ENCODE measurements around the gene CDH23.
"Not testable (repeated sequence)": the region's sequence is repeated elsewhere in the genome, so short reads cannot be mapped to it uniquely, and the experiment has no call there.

CDH23 gene

GRCh38 chr10:71396711-71397295 lies at the start of gene CDH23:
CDH23 (plus strand) TSS chr10:71396920; CDS start chr10:71439832, 42,912 bp downstream.
- no peak for DNase-seq (ENCODE audit: low spot score)

GRCh38 chr10:71347587-71348395 lies 48.9 kb upstream of the CDH23 start:
- DNase-seq (ENCODE audit: low spot score): no peak

DNA sequence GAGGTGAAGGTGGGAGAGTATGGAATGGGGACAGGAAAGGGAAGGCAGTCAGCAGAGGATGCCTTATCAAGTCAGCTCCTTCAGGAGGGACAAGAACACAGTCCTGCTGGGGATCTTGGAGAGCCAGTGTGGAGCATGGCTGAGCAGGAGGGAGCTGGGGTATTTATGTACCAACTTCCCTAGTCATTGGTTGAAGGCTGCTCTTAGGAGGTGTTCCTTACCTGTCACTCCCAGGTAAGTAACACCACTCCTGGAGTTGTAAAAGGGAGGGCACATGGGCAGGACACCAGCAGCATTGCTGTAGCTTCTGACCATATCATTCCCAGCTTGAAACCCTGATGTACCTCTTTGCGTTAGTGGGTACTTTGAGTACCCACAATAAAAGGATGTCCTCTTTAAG lies 47.9 kb upstream of the CDH23 start:
- DNase-seq (ENCODE audit: low spot score): no peak

- DNase-seq (ENCODE audit: low spot score): no peak
Observed at GRCh38 chr10:71349406-71349805, 47.3 kb upstream of the CDH23 start.

DNA sequence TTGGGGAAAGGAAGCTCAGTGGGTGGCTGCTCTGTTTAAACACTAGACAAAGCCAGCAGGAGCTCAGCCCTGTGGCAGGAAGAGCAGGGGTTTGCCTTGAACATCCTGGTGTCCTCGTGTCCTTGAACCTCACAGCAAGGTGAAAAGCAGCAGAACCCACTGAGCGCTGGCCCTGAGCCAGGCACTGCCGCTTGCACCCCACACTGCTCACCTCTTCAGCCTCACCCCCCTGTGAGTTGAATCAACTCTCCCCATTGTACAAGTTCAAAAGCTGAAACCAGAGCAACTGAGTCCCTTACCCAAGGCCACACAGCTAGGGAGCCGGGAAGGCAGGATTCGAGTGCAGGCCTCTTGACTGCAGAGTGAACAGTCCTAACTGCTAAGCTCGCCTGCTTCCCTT lies 45.6 kb upstream of the CDH23 start:
- no peak for DNase-seq (ENCODE audit: low spot score)

DNA sequence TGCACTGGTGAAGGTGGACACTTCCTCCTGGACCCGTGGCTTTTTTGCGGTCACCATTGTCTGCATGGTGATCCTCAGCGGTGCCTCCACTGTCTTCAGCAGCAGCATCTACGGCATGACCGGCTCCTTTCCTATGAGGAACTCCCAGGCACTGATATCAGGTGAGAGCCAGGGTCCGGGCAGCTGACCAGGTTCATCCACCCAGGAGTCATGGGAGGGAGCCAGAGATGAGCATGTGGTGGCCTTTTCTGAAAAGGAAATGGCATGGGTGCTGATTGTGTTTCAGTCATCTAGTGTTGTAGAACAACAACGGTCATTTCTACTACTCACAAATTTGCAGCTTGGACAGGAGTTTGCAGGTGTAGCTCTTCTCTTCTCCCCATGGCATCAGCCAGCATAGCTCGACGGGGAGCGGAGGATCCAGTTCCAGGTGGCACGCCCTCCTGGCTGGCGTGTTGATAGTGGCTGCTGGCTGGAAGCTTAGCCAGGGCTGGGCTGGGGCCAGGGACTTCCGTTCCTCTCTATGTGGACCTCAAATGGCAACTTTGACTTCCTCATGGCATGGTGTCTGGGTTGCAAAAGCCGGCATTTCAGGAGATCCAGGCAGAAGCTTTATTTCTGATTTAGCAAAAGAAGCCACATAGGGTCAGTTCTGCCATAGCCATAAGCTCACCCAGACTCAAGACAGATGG lies 44.9 kb upstream of the CDH23 start:
- no peak for DNase-seq (ENCODE audit: low spot score)

- DNase-seq (ENCODE audit: low spot score): no peak
Observed at GRCh38 chr10:71353639-71354038, 43.1 kb upstream of the CDH23 start.

DNA sequence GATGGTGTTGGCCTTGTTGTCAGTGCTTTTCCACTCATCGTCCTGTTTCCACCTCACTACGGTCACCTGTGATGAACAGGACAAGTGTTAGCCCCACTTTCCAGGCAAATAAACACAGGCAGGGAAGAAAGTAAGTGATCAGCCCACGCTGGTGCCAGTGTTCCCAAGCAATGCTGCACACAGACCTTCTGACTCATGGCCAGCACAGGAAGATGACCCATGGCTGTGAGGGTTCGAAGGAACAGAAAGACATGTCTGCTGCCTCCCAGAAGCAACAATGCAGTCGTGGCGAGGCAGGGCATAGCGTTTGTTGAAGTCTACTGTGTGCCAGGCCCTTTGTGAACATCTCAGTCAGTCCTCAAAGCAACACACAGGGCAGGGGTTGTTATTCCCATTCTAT lies 41.9 kb upstream of the CDH23 start:
- DNase-seq (ENCODE audit: low spot score): no peak

DNA sequence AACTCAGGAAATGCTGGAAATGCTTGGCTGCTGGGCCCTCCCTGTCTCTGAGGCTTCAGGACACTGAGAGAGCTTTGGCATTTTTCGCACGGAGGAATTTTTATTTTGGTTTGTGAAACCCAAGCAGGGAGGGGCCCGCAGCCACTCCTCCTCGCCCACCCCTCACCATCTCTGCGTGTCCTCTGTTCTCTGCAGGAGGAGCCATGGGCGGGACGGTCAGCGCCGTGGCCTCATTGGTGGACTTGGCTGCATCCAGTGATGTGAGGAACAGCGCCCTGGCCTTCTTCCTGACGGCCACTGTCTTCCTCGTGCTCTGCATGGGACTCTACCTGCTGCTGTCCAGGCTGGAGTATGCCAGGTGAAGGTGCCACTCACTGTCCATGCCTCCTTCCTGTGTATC lies 40.8 kb upstream of the CDH23 start:
- no peak for DNase-seq (ENCODE audit: low spot score)

GRCh38 chr10:71357792-71358265 lies 38.9 kb upstream of the CDH23 start:
- no peak for DNase-seq (ENCODE audit: low spot score)

GRCh38 chr10:71358277-71358676 lies 38.4 kb upstream of the CDH23 start:
- DNase-seq (ENCODE audit: low spot score): no peak

DNA sequence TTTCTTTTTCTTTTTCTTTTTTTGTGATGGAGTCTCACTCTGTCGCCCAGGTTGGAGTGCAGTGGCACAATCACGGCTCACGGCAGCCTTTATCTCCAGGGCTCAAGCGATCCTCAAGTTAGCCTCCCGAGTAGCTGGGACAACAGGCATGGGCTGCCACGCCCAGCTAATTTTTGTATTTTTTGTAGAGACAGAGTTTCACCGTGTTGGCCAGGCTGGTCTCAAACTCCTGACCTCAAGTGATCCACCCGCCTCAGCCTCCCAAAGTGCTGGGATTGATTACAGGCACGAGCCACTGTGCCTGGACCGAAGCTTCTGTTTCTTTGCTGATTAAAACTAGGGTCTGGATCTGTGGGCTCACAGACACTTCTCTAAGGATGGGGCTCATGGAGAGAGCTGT lies 37.8 kb upstream of the CDH23 start:
- not testable (repeated sequence) for DNase-seq (ENCODE audit: low spot score)

DNA sequence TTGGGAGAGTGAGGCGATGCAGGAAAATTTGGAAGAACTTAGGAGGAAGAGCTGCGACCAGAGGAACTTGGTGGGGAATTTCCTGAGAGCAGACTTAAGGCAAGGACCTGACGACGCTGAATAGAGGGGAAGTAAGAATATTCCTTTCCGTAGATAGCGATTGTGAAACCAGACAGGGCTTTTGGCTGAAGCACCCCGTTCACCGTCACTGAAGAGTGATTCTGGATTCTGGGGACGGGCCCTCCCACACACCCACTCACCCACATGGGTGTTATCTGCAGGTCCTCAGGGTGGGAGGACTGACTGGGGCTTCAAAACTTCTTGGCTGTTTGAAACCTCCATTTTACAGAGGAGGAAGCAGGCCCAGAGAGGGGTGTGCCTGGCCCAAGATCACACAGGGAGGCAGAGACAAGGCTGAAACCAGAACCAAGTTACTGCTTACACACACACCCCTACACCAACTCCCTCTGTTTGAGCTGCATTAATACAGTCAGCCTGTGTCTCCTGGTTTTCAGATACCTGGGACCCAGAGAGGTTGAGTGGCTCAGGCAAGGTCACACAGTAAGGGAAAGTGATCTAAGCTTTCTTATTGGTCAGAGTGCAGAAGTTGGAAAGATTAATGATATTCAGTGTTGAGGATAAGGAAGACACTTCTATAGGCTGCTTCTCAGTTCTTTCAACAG lies 37.2 kb upstream of the CDH23 start:
- DNase-seq (ENCODE audit: low spot score): no peak

DNA sequence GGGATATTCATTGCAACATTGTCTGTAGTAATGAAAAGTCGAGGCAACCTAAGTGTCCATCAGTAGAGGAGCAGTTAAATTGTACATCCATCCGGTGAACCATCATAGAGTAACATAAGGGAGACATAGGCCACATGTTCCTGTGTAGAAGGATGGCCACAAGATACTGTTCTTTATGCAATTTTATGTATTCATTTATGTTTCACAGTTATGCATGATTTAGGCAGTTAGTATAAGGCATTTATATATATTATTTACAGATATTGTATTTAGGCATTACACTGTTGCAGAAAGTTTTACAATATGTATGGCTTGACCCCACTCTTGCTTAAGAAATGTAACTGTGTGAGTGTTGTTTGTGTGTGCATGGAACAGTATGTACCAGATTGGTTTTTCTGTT lies 36.0 kb upstream of the CDH23 start:
- no peak for DNase-seq (ENCODE audit: low spot score)

GRCh38 chr10:71361581-71361980 lies 35.1 kb upstream of the CDH23 start:
- DNase-seq (ENCODE audit: low spot score): no peak

DNA sequence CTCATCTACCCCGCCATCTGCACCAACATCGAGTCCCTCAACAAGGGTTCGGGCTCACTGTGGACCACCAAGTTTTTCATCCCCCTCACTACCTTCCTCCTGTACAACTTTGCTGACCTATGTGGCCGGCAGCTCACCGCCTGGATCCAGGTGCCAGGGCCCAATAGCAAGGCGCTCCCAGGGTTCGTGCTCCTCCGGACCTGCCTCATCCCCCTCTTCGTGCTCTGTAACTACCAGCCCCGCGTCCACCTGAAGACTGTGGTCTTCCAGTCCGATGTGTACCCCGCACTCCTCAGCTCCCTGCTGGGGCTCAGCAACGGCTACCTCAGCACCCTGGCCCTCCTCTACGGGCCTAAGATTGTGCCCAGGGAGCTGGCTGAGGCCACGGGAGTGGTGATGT lies 34.6 kb upstream of the CDH23 start:
- DNase-seq (ENCODE audit: low spot score): no peak

- DNase-seq (ENCODE audit: low spot score): no peak
Observed at GRCh38 chr10:71363936-71364335, 32.8 kb upstream of the CDH23 start.

GRCh38 chr10:71365366-71365765 lies 31.4 kb upstream of the CDH23 start:
- no peak for DNase-seq (ENCODE audit: low spot score)

- no peak for DNase-seq (ENCODE audit: low spot score)
Observed at GRCh38 chr10:71366690-71367089, 30.0 kb upstream of the CDH23 start.

- DNase-seq (ENCODE audit: low spot score): no peak
Observed at GRCh38 chr10:71367271-71367670, 29.4 kb upstream of the CDH23 start.

DNA sequence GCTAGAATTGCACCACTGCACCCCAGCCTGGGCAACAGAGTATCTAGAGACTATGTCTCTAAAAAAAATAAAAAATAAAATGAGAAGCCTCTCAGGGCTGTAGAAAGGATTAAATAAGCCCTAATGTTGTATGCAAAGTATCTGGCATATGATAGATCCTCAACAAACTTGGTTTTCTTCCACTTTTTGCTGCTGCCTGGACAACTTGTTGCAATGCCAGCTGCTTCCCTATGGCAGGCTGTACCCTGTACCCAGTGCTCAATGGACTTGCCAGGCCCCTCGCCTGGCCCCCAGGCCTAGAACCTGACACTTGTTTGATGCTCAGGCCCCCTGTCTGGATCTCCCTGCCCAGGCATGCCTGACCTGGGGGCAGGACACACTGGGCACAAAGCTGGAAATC lies 28.5 kb upstream of the CDH23 start:
- DNase-seq (ENCODE audit: low spot score): no peak

DNA sequence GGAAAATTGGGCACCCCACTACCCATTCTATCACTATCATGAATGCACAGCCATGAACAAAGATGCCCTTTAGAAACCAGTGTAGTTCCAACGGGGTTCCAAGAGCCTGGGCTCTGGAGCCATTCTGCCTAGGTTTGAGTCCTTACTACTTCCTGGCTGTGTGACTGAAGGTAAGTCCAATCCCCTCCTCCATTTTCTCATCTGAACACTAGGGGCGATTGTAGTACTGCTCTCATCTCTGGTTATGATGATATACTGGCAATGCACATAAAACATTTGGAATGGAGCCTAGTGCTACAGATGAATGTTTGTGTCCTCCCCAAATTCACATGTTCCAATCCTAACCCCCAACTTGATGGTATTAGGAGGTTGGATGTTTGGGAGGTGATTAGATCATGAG lies 28.1 kb upstream of the CDH23 start:
- no peak for DNase-seq (ENCODE audit: low spot score)

DNA sequence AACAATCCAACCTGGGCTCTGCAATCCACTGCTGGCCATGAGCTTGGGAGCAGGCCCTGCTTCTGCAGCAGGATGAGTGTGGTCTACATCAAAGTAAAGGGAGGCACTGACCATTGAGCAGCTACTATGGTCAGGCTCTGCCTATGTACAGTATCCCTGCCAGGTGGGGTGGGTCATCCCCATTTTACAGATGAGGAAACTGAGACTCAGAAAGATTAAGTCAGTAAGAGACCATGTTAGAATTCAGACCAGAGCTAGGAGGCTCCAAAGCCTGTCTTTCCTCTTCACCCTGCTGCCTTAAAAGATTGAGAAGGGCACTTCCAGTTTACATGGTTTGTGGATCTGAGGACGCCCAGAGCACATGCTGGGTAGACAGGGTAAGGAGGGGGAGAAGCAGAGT lies 27.1 kb upstream of the CDH23 start:
- no peak for DNase-seq (ENCODE audit: low spot score)

All from activated CD4-positive, alpha-beta T cell treated with anti-CD3 and anti-CD28 coated beads, Interleukin-2, Interleukin-4, amounts not matched to agents 100 ng/mL and 50 ng/mL, durations not matched to agents 16 hours and 8 hours (primary cell).